Calu3 (cell line): Measurements from ENCODE around the gene PARP9. TPM values are rescaled to one million over a fixed set of nuclear protein-coding genes. Genes with fewer than 3 reads are reported as not detected.

Experiments
- BruUV-seq: library from RNA; stranded (reverse); fragments of 400-500 nt; replicated peaks from 2 replicates; lab custom pipeline; 2021; lab: Mats Ljungman, UMichigan
- CTCF ChIA-PET: fragments of 300-600 bp; sonication (Branson Sonifier 250); formaldehyde crosslinking; loops from one replicate; lab custom pipeline; 2022; ENCODE audit warnings: antibody characterized with exemption; lab: Charles Lee
- DNase-seq: peaks from one replicate; pipeline ENCODE4 v3.0.0; 2022
- H3K27ac Mint-ChIP-seq: one replicate; pipeline ENCODE4 v1.8.0; 2022; ENCODE audit warnings: mixed read lengths; ENCODE audit not compliant: unreplicated experiment
- H3K27me3 Mint-ChIP-seq: one replicate; pipeline ENCODE4 v1.8.0; 2022; ENCODE audit warnings: mixed read lengths; ENCODE audit not compliant: unreplicated experiment
- H3K36me3 Mint-ChIP-seq: one replicate; pipeline ENCODE4 v1.8.0; 2022; ENCODE audit warnings: mild to moderate bottlenecking, moderate library complexity, mixed read lengths; ENCODE audit not compliant: insufficient read depth, unreplicated experiment
- H3K4me1 Mint-ChIP-seq: one replicate; pipeline ENCODE4 v1.8.0; 2022; ENCODE audit warnings: mild to moderate bottlenecking, low read depth, mixed read lengths; ENCODE audit not compliant: unreplicated experiment
- H3K4me3 Mint-ChIP-seq: one replicate; pipeline ENCODE4 v1.8.0; 2022; ENCODE audit warnings: mild to moderate bottlenecking, low read depth, moderate library complexity, mixed read lengths; ENCODE audit not compliant: unreplicated experiment
- H3K9me3 Mint-ChIP-seq: one replicate; pipeline ENCODE4 v1.8.0; 2022; ENCODE audit warnings: low read depth, mixed read lengths; ENCODE audit not compliant: unreplicated experiment
- CTCF ChIP-seq: fragments of 200-600 bp; IDR thresholded peaks from one replicate; pipeline ENCODE4 v1.8.0; 2022; ENCODE audit warnings: antibody characterized with exemption; ENCODE audit not compliant: unreplicated experiment
- intact Hi-C: fragments of 100-400 bp; cut with micrococcal nuclease; formaldehyde crosslinking; loops from one replicate; pipeline ENCODE4 v1.10.0; 2022; ENCODE audit not compliant: unreplicated experiment
- total RNA-seq: library from RNA; stranded (reverse); gene quantifications from 2 replicates; pipeline ENCODE4 v1.2.3, GENCODE V29; 2022

PARP9 gene
- total RNA-seq, 1 experiment from 2014 or later: 71.2 TPM

- Mint-ChIP-seq H3K36me3 (no peaks in the 10 kb centered on the region), H3K9me3 (peaks cover 7% of the 10 kb centered on the region), H3K4me1 (no peaks in the 10 kb centered on the region), H3K4me3 (no peak overlapping the region), H3K27me3 (no peaks in the 10 kb centered on the region), H3K27ac (no peak overlapping the region)
- TF ChIP-seq CTCF: no peak
- no TSS peak for BruUV-seq
- DNase-seq: no peak
- CTCF ChIA-PET: interaction anchor here (0.9 kb wide), 1 partner anchor 94 kb away, joined by 3 read pairs; no protein-coding TSS in a partner anchor
- intact Hi-C loops: no loop called here
Measured at GRCh38 chr3:122586773-122587485, 22.8 kb upstream of the PARP9 start.

- Mint-ChIP-seq H3K4me3 (no peak overlapping the region), H3K27ac (no peak overlapping the region), H3K4me1 (no peaks in the 10 kb centered on the region), H3K9me3 (peaks cover 12% of the 10 kb centered on the region), H3K27me3 (no peaks in the 10 kb centered on the region), H3K36me3 (no peaks in the 10 kb centered on the region)
- DNase-seq: no peak
- TF ChIP-seq CTCF: no peak
- no TSS peak for BruUV-seq
- intact Hi-C loops: no loop called here
- CTCF ChIA-PET: no interaction called here
Measured at GRCh38 chr3:122586098-122586497, 22.0 kb upstream of the PARP9 start.

GRCh38 chr3:122582390-122582789 is 18.3 kb upstream of the PARP9 start:
- no peak overlapping the region for H3K27ac Mint-ChIP-seq
- intact Hi-C loops: no loop called here
- no peaks in the 10 kb centered on the region for H3K4me1 Mint-ChIP-seq
- no TSS peak for BruUV-seq
- peaks cover 12% of the 10 kb centered on the region for H3K9me3 Mint-ChIP-seq
- CTCF ChIA-PET: no interaction called here
- peaks cover 7% of the 10 kb centered on the region for H3K36me3 Mint-ChIP-seq
- TF ChIP-seq CTCF: no peak
- H3K27me3 Mint-ChIP-seq: no peaks in the 10 kb centered on the region
- DNase-seq: no peak
- no peak overlapping the region for H3K4me3 Mint-ChIP-seq

- Mint-ChIP-seq H3K27ac (no peak overlapping the region), H3K4me1 (no peaks in the 10 kb centered on the region), H3K36me3 (peaks cover 9% of the 10 kb centered on the region), H3K9me3 (peaks cover 12% of the 10 kb centered on the region), H3K27me3 (no peaks in the 10 kb centered on the region), H3K4me3 (no peak overlapping the region)
- intact Hi-C loops: no loop called here
- CTCF ChIA-PET: no interaction called here
- TF ChIP-seq CTCF: no peak
- no TSS peak for BruUV-seq
- no peak for DNase-seq
Measured at GRCh38 chr3:122581622-122582021, 17.5 kb upstream of the PARP9 start.
